HG02938 (cell line): ENCODE data around the gene MBNL2.

Experiments
- ATAC-seq: cut with Tn5 transposase; IDR thresholded peaks from one replicate; pipeline ENCODE4 v1.9.1; 2021; ENCODE audit warnings: mild to moderate bottlenecking, moderate library complexity; ENCODE audit not compliant: unreplicated experiment

The MBNL2 gene

DNA sequence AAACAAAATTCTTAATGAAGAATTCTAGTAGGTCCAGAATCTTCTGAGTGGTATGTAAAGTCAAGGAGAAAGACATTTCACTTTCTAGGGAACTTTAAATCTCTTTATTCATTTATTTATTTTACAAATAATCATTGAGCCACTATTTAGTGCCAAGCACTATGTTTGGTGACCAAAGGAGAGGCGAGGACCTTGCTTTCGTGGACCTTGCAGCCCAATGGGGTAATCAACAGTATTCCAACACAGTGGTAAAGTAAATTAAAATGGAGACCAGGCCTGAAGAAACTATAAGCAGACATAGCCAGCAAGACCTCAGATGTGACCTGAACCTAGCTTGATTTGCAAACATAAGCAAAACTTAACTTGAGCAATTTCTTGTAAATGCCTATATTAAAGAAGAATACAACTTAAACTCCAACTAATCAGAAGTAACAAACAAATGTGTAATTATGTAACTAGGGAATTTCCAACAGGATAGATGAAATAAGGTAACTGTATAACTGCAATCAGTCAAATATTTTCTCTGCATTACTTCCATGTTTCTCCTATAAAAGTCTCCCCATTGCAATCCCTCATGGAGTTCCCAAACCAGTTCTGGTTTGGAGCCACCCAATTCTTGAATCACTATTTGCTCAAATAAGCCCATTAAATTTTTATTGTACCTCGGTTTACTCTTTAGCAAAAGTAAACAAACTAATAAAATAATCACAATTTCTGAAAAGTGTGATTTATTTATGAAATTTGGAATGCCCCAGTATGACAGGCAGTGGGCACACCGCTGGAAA lies 67.6 kb downstream of the MBNL2 start:
- no peak for ATAC-seq

DNA sequence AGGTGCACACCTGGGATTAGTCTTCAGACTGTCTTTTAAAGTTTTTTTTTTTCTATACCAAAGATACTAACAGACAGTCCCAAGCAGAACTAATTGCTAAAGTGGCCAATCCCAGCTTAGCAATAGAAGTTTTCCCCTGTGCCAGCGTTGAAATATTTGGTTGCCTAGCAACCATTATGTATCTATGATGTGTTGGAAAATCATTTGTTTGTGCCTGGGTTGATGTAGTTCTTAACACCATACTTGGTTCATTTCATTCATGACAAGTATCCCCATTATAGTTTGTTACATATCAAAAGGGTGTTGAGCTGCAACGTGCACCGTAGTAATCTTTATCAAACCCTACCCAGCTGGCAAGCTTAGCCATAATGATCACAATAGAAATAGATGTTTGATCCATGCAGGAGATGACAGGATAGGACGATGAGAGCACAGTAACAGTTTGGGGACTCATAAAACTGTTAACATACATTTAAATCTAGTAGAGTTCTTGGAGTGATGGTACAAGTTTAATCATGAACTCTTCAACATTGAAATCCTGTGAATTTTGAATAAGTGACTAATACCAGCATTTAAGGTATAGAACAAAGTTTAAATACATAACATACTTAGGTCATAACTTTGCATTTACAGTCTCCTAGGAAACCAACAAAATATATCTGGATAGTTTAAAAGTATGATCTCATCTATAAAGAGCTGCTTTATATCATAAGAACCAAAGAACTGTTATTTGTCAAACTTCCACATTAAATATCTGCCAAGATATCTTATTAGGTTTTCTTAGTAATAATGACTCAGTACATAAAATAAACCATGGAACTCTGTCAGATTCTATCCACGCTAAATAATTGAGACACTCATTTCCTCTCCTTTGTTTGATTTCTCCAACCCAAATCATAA lies 73.4 kb downstream of the MBNL2 start:
- no peak for ATAC-seq

DNA sequence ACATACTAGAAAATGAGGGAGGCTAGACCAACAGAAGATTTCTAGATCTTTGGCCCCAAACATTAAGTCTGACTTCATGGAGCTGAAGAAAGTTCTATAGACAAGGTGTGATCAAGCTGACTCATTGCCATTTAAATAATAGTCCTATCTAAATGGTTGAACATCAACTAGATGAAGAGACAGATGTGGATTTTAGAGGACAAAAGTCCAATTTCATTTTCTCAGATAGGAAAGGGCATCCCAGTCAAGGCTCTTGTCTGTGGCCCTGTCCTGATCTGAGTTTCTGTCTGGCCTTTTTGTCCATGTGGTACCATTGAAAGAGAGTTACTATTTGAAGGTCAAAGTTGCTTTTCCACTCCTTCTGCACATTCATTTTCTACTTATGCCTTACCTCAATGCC lies 74.6 kb downstream of the MBNL2 start:
- no peak for ATAC-seq

DNA sequence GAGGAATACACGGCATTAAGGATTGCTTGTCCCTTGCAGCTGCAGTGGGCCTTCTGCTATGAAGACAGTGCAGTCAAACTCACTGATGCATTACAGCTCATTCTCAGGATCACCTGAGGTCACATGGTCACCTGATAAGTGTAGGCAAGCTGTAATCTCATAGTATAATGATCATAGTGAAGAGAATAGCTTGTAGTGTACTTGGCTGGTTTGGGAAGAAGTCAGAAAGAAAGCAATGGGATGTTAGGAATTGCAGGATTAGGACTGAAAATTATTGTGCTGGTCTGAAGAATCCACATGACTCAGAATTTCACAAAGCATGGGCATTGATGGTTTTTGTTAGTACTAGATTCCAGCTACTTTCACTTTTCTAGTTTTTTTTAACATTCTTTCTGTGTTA lies 76.7 kb downstream of the MBNL2 start:
- ATAC-seq: no peak

DNA sequence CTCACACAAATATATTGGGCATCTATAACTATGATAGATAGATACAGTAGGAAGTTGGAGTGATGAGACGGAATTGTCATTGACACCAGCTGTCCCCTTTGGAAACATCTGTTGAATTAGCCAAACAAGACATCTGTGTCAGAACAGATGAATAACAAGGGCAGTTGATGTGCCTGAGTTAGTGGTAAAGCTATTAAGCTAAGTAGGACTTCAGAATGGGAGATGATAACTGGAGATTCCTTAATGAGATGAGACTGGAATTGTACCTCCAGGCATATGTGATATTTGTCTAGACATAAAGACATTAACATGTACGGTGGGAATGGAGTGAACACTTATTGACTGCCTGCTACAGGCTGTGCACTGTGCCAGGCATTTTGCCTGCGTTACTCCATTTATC lies 78.7 kb downstream of the MBNL2 start:
- ATAC-seq: no peak

DNA sequence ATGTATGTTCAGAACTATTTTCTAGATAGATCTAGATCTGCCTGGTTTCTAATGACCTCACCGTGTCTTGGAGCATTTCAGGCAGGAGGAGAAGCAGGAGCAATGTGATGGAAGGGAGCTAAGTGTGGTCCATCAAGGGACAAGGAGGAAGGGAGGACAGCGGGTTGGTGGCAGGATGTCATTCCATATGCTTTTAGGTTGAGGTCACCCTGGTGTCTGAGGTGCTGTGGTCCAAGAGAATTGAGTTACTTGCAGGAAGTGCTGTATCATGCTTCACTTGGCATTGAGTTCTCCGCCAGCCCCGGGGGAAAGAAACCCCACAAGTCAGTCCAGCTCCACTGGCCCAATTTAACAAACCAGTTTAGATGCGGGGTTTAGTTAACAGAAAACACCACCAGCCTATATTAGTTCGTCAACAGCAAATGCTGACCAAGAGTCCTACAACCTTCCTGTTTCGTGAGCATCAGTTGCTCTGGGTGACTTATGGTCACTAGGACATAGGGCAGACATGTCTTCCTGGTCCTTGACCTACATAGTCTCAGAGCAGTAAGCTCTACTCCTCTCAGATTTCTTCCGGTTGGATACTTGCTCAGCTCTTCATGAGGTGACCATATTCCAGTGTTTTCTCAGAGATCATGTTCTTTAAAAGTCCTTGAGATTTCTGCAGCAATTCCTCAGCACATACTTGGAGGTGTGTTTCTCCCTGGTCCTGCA lies 79.4 kb downstream of the MBNL2 start:
- ATAC-seq: no peak

DNA sequence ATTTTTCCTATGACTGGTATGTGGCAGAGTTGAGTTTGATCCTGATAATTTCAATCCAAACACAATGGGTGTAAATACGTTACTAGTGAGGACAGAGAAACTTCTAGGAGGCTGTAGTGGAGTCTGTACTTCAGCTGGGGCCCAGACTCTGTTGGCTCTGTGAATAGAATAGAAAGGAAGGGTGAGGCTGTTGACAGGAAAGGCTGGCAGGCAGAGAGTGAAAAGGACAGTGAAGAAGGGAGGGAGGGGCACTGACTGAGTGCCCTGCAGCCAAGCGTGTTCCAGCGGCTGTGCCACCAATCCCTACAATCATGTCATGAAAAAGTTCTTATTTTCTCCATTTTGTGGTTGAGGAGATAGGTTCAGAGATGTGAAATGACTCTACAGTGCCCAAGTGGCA lies 80.5 kb downstream of the MBNL2 start:
- ATAC-seq: no peak

DNA sequence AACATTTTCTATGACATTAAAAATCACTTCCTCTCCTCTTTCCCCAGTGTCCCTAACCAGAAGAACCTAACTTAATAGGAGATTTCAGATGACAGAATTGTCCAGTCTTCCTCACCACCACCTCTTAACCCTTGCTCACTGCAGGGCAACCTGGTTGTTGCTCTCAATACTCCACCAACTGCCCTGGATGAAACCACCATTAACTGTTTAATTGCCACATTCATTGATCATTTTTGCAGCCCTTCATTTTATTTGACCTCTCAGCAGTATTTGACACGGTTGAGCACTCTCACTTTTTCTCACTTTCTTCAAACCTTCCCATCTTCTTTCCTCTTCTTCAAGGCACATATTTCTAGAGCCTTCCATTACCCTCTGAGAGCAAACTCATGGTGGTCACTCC lies 84.0 kb downstream of the MBNL2 start:
- no peak for ATAC-seq

DNA sequence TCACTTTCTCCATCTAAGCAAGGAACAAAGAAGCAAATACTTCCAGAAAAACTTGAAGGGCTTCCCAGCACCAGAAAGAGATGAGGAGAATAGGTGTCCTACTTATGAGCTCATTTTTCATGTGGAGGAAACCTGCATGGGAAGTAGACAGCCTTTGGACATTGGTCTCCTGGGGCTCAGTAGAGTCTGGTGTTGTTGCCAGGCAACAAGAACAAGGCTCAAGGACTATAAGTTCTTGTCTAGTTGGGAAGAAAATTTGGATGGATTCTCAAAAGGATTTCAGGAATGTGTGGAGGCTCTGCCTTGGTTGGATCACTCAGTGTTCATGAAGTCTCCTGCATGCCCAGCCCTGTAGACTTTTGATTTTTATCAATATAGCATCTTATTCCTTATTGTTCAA lies 84.5 kb downstream of the MBNL2 start:
- ATAC-seq: no peak

DNA sequence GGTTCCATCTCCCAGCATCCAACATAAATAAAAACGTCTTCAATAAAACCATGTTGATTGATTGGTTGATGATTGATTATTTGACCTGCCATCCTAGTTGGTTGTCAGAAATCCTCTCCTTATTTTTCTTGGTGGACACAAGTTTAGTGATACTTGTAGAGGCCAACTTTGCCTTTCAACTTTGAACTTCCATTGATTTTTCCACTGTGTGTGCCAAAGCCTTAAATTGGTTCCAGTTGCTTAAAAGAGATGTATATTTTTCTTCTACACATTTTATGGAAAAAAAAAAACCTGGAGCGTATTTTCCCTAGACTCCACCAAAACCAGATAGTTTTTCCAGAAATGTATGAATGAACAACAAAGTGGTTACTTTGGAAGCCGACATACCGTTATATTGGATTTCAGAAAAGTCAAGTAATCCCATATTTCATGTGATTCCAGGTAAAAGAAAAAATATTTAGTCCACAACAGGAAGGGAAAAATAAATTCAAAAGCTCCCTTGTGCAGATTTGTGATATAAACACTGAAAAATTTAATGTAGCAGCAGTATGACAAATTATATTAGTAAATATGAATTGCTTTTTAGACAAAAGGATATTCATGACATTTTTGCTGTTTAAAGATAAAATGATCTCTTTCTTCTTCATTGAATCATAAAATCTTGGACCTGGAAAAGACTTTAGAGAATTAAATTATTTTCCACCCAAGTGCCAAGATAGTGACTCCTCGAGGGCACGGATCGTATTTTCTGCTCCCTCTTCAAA lies 85.2 kb downstream of the MBNL2 start:
- ATAC-seq: no peak

DNA sequence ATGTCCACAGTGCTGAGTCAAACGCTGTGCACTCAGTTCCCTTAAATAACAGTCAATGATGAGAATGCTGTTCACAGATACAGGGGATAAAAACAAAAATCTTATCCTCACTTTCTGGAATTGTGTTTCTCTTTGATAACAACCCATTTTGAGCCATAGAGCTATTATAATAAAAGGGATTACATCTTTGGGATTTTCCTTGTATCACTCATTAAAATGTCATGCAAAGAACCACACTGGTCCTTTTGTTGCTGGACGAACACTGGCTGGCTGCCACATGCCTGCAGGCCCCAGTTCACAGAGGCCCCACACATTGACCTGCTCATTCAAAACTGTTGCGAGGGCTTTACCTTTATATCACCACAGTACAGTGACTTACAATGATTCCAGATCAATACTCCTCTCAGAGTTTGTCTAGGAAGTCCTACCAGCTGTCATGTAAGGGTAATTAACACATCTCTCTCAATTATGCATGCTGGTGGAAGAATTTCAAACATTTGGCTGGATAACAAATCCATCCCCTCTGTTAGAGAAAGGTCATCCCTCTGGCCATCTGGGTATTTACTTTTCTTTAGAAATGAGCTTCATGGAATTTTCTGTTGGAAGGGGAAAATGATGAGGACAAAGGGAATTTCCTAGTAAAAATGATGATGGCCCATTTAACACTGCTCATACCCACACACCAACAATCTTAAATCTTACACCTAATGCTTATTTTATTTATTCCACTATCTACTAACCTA lies 85.9 kb downstream of the MBNL2 start:
- ATAC-seq: no peak

DNA sequence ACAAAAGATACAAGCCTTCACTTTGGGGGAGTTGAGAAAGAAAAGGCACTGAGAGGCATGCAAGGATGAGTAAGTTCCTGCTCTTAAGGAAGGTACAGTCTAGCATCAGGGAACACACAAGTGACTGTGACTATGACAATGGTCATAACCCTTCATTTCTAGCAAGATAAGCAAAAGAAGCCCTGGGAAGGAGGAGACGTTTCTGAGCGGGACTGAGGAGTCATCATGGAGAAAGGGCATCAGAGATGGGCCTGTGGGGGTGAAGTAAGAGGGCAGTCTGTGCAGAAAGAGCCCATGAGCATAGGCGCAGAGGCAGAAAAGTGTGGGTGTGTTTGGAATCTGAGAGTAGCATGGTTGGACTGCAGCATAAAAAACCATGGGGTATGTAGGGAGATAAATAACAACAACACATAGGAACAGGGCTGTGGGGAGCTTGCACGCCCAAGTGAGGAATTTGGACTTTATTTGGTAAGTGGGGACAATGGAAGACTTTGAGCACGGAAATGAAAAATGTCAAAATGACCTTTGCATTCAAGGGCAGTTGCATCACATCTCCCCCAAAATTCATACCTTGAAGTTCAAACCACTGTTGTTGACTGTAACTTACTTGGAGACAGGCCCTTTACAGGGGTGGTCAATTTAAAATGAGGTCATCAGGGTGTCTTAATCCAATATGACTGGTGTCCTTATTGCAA lies 86.7 kb downstream of the MBNL2 start:
- no peak for ATAC-seq

DNA sequence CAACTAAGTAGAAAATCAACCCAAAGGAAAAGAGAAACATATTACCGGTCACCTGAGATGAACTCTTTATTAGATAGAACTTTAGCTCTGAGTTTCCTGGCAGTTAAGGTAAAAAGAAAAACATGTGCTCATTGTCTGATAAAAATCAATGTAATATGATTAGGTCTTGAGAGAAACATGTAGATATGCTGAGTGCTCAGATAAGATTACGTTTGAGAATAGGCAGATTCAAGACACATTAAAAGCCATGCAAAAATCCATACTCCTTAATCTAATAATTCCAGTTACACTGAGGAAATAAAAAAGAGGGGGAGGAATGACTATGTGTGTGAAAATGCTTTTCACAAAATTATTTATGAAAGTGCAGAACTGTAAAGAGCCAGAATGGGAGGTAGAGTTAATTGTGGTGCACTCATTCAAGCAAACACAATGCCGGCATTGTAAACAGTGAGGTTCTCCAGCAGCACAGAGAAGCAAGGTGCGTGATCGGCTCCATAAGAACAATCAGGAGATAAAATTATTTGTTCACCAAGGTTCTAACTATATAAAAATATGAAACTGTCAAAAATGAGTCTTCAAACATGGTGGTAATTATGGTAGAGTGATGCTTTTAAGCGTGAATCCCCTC lies 88.8 kb downstream of the MBNL2 start:
- no peak for ATAC-seq

DNA sequence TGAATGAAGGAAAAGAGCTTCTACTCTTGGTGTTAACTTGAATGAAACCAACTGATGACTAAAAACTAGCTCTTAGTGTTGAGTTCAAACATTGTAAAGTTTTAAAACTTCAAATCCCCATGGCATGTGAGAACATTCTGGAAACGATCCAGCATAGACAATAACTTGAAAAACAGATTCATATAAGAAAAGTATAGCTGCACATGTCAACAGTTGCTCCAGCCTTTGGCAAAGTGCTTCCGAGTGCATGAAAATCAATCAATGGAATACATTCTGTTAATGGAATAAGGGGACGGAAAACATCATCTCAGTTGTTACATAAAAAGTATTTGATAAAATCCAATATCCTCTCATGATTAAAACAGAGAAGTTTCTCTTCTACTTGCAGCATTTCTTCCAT lies 89.8 kb downstream of the MBNL2 start:
- no peak for ATAC-seq

DNA sequence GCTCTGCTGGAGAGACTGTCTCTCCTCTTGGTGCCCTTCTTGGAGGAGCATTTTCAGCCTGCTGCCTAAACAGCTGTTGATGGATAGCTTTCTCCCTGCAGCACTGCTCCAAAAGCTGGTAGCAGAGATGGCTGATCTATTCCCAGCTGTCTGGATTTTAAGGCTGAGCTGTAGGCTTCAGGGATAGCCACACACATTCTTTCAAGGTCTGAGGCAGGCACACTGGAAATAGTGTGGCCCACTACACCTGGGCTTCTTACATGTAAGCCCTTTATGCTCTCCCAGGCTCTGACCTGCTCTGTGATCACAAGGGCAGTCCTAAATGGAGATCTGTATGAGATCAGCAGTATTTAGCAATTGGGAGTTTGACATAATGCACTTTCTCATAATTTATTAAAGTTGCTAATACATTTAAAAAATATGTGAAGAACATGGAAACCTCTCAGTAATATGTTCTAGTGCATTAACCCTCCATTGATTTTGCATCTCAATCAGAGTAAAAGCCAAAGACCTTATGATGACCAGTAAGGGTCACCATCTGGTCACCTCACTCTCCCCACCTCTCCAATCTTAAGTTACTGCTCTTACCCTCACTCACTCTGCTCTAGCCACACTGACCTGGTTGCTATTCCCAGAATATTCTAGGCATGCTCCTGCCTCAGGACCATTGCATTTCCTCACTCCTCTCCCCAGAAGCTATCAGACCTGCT lies 91.6 kb downstream of the MBNL2 start:
- no peak for ATAC-seq

DNA sequence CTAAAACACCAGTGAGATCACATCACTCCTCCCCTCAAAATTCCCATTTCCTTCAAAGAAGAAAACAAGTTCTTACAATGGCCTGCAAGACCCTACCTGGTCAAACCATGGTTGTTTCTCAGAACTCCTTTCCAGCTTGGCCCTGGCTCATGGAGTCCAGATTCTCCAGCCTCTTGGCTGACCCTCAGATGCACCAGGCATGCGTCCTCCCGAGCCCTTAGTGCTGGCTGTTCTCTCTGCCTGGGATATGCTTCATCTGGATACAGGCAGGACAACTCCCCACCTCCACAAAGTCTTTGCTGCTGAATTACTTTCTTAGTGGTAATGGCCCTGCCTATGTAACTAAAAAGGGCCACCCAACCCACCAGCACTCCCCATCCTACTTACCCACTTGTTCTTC lies 94.3 kb downstream of the MBNL2 start:
- no peak for ATAC-seq

DNA sequence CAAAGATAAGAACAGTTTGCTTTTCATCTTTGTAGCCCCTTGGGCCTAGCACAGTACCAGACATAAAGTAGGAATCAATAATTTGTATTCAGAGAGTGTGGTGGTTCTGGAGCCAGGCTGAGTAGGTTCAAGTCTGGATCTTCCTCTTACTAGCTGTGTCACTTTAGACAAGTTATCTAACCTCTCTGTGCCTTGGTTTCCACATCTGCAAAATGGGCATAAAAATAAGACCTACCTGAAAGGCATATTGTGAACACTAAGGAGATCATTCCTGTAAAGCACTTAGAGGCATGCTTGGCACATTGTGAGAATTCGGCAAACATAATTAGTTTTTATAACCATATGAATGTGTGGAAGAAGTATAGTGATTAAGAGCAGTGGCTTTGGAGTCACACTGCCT lies 95.8 kb downstream of the MBNL2 start:
- ATAC-seq: no peak

DNA sequence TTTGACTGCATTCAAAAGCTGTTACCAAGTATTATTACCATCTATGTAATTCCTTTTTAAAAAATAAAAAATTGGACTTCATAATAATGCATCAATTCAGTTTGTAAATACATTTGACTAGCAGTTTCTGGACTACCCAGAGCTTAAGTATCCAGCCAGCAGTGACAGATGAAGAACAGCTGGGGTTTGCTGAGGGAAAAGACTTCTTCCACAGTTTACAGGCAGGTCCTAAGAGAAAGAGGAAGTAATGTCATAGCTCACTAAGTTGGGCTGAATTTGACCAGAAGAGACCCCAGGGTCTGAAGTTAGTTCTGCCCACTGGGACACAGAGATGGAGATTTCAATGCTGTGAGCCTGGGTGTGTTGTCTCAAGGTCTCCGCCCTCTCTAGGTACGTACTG lies 96.4 kb downstream of the MBNL2 start:
- ATAC-seq: no peak
